Measurements from ENCODE around the gene GALNTL6. TPM values are rescaled to one million over a fixed set of nuclear protein-coding genes. Genes with fewer than 3 reads are reported as not detected.

Gene GALNTL6
- total RNA-seq, 1 donor from 2014 or later, result 0.61 TPM

DNA sequence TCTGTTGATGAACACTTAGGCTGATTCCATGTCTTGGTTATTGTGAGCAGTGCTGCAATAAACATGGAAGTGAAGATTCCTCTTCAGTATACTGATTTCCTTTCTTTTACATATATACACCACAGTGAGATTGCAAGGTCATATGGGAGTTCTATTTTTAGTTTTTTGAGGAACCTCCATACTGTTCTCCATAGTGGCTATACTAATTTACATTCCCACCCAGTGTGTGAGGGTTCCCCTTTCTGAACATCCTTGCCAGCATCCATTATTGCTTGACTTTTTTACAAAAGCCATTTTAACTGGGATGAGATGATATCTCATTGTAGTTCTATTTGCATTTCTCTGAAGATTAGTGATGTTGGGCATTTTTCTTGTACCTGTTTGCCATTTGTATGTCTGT lies 1274.9 kb downstream of the GALNTL6 start:
- H3K9ac ChIP-seq (ENCODE audit: low read length), result no peak overlapping the region
- no peak overlapping the region for H2AFZ ChIP-seq (ENCODE audit: low read depth, low read length)
- H3K36me3 ChIP-seq (ENCODE audit: insufficient read depth, low read length), result no peaks in the 10 kb centered on the region
- TF ChIP-seq EZH2 (IDR thresholded peaks at IDR 0.05; ENCODE audit: insufficient read depth, low read length), result no peak
- TF ChIP-seq, protein P1, sequence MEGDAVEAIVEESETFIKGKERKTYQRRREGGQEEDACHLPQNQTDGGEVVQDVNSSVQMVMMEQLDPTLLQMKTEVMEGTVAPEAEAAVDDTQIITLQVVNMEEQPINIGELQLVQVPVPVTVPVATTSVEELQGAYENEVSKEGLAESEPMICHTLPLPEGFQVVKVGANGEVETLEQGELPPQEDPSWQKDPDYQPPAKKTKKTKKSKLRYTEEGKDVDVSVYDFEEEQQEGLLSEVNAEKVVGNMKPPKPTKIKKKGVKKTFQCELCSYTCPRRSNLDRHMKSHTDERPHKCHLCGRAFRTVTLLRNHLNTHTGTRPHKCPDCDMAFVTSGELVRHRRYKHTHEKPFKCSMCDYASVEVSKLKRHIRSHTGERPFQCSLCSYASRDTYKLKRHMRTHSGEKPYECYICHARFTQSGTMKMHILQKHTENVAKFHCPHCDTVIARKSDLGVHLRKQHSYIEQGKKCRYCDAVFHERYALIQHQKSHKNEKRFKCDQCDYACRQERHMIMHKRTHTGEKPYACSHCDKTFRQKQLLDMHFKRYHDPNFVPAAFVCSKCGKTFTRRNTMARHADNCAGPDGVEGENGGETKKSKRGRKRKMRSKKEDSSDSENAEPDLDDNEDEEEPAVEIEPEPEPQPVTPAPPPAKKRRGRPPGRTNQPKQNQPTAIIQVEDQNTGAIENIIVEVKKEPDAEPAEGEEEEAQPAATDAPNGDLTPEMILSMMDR (IDR thresholded peaks at IDR 0.05; ENCODE audit: insufficient read depth, low read depth, low read length), result no peak
- no peak overlapping the region for H3K27ac ChIP-seq (ENCODE audit: low read depth, low read length)
- H3K9me3 ChIP-seq (ENCODE audit: insufficient read depth, low read depth, low read length), result no peaks in the 10 kb centered on the region
- Mint-ChIP-seq H3K4me1 (ENCODE audit: low read depth, unreplicated experiment) (peaks cover 2% of the 10 kb centered on the region), H3K4me3 (ENCODE audit: unreplicated experiment) (no peak overlapping the region), H3K36me3 (ENCODE audit: low read depth, unreplicated experiment) (no peaks in the 10 kb centered on the region), H3K27me3 (ENCODE audit: low read depth, unreplicated experiment) (peaks cover 3% of the 10 kb centered on the region), H3K9me3 (ENCODE audit: unreplicated experiment) (peaks cover 7% of the 10 kb centered on the region), H3K27ac (ENCODE audit: unreplicated experiment) (no peak overlapping the region)
- H3K4me2 ChIP-seq (ENCODE audit: low read length), result no peak overlapping the region
- no peak for FAIRE-seq
- H3K27me3 ChIP-seq (ENCODE audit: insufficient read depth, low read length), result no peaks in the 10 kb centered on the region
- no peaks in the 10 kb centered on the region for H4K20me1 ChIP-seq (ENCODE audit: insufficient read depth, low read length)
- H3K4me3 ChIP-seq (ENCODE audit: insufficient read depth, low read depth, low read length), result no peak overlapping the region
- no peak for DNase-seq (ENCODE audit: low read depth)
- H3K79me2 ChIP-seq (ENCODE audit: insufficient read depth, low read length), result no peaks in the 10 kb centered on the region
- no peaks in the 10 kb centered on the region for H3K4me1 ChIP-seq (ENCODE audit: insufficient read depth, low read length)
